Neural crest cell (in vitro differentiated cells): ENCODE results near the gene PHIP. TPM values are rescaled to one million over a fixed set of nuclear protein-coding genes. Genes with fewer than 3 reads are reported as not detected.

Experiments used
- DNase-seq: peaks from one replicate; pipeline ENCODE4 v3.0.0; 2021; ENCODE audit warnings: low read depth, mixed read lengths, low spot score
- H3K27ac Mint-ChIP-seq: one replicate; pipeline ENCODE4 v1.8.0; 2021; ENCODE audit warnings: mild to moderate bottlenecking, mixed read lengths; ENCODE audit not compliant: unreplicated experiment
- H3K27me3 Mint-ChIP-seq: 2 replicates; pipeline ENCODE4 v1.8.0; 2021; ENCODE audit warnings: low read depth, mild to moderate bottlenecking, mixed read lengths
- H3K36me3 Mint-ChIP-seq: 2 replicates; pipeline ENCODE4 v1.8.0; 2021; ENCODE audit warnings: low read depth, mild to moderate bottlenecking, mixed read lengths
- H3K4me1 Mint-ChIP-seq: 2 replicates; pipeline ENCODE4 v1.8.0; 2021; ENCODE audit warnings: mixed read lengths
- H3K4me3 Mint-ChIP-seq: one replicate; pipeline ENCODE4 v1.8.0; 2021; ENCODE audit warnings: mild to moderate bottlenecking, mixed read lengths
- H3K9me3 Mint-ChIP-seq: 2 replicates; pipeline ENCODE4 v1.8.0; 2021; ENCODE audit warnings: mixed read lengths
- total RNA-seq: library from RNA; stranded (reverse); gene quantifications from 2 replicates; pipeline ENCODE4 v1.2.1, GENCODE V29; 2021
- TF ChIP-seq, protein P1 (sequence below): fragments of 200-600 bp; sonication (generic); conservative IDR thresholded peaks from 2 replicates; pipeline ENCODE4 v1.5.0; 2021; ENCODE audit warnings: antibody characterized with exemption, mild to moderate bottlenecking

PHIP gene
- total RNA-seq, 1 donor from 2014 or later: 50.0 TPM

DNA sequence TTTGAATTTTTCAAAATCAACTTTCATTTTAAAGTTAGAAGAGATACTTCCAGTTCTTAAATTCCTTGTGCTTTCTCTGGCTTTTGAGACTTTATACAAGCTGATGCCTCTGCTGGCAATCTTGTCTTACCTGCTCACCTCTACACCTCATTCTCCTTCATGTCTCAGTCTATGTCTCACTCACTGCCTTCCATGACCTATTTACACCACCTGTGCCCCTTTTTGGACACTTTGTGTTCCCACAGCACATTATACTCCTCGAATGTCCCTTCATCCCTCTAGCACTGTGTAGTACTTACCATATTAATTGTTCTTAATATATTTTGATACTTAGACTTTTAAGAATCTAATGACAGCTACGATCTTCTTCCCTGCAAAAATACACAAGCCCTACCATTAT, 15.3 kb downstream of the PHIP start:
- Mint-ChIP-seq H3K9me3 (no peaks in the 10 kb centered on the region), H3K27me3 (no peaks in the 10 kb centered on the region)

DNA sequence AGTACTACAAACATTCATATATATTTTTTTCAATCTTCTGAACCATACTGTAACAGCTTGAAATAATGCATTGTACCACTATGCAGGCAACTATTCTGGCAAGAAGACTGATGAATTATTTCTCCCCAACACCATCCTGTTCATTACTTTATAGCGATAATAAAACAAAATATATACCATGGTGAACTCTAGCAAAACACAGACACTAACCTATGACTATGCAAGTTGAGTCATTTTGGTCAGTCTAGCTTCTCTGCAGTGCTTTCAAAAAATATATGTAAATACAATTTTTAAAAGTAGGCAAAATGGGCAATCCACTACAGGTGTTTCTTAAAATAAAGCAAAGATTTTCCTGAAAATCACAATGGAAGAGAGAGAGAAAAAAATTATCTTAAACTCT, 20.3 kb downstream of the PHIP start:
- TF ChIP-seq, protein P1, sequence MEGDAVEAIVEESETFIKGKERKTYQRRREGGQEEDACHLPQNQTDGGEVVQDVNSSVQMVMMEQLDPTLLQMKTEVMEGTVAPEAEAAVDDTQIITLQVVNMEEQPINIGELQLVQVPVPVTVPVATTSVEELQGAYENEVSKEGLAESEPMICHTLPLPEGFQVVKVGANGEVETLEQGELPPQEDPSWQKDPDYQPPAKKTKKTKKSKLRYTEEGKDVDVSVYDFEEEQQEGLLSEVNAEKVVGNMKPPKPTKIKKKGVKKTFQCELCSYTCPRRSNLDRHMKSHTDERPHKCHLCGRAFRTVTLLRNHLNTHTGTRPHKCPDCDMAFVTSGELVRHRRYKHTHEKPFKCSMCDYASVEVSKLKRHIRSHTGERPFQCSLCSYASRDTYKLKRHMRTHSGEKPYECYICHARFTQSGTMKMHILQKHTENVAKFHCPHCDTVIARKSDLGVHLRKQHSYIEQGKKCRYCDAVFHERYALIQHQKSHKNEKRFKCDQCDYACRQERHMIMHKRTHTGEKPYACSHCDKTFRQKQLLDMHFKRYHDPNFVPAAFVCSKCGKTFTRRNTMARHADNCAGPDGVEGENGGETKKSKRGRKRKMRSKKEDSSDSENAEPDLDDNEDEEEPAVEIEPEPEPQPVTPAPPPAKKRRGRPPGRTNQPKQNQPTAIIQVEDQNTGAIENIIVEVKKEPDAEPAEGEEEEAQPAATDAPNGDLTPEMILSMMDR: no peak
- Mint-ChIP-seq H3K36me3 (peaks cover 23% of the 10 kb centered on the region), H3K27me3 (no peaks in the 10 kb centered on the region), H3K4me3 (no peak overlapping the region), H3K27ac (no peak overlapping the region), H3K4me1 (no peaks in the 10 kb centered on the region), H3K9me3 (peaks cover under 1% of the 10 kb centered on the region)
- no peak for DNase-seq

More for the DNA sequence above, 15.3 kb downstream of the PHIP start:
- TF ChIP-seq, protein P1: no peak
- Mint-ChIP-seq H3K36me3 (peaks cover 6% of the 10 kb centered on the region), H3K4me3 (no peak overlapping the region), H3K27ac (no peak overlapping the region), H3K4me1 (peaks cover 8% of the 10 kb centered on the region)
- no peak for DNase-seq

DNA sequence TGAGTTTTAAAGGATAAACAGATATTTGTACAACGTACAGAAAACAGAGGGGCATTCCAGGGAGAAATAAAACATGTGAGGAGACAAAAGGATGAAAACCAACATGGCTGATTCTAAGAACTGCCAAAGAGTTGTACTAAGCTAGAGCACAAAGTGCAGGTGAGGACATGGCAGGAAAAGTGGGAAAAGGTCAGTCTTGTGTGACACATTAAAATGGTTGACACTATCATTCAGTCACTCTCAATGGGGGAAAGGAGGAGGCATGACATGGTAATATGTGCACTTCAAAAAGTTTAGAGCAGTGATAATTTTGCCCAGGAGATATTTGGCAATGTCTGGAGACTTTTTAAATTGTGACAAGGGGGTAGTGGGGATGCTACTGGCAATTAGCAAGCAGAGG, 21.8 kb downstream of the PHIP start:
- Mint-ChIP-seq H3K4me3 (no peak overlapping the region), H3K36me3 (peaks cover 33% of the 10 kb centered on the region), H3K27ac (peak overlapping the region; percentile 3), H3K4me1 (no peaks in the 10 kb centered on the region), H3K27me3 (no peaks in the 10 kb centered on the region), H3K9me3 (peaks cover 3% of the 10 kb centered on the region)
- TF ChIP-seq, protein P1: no peak
- DNase-seq: no peak

DNA sequence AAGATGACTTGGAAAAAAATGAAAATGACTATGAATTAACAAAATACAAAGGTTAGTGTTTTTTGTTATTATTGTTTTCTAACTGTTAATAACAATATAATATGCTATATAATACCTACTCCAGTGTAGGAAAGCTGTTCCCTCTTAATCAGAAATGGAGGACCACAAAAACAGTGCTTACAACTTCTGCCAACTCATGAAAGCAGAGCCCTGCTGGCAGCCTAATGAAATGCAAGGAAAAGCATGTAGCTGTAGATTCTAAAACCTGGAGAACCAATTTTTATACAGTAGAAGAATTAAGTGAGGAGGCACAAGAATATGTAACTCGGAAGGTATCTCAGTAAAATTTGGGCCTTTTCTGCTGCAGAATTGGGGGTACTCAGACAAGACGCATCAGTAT, 29.4 kb downstream of the PHIP start:
- Mint-ChIP-seq H3K9me3 (peaks cover 3% of the 10 kb centered on the region), H3K4me1 (peaks cover 3% of the 10 kb centered on the region), H3K27ac (no peak overlapping the region), H3K36me3 (peaks cover 25% of the 10 kb centered on the region), H3K27me3 (no peaks in the 10 kb centered on the region), H3K4me3 (no peak overlapping the region)
- TF ChIP-seq, protein P1: peak; percentile 66
- peak; percentile 8 for DNase-seq

DNA sequence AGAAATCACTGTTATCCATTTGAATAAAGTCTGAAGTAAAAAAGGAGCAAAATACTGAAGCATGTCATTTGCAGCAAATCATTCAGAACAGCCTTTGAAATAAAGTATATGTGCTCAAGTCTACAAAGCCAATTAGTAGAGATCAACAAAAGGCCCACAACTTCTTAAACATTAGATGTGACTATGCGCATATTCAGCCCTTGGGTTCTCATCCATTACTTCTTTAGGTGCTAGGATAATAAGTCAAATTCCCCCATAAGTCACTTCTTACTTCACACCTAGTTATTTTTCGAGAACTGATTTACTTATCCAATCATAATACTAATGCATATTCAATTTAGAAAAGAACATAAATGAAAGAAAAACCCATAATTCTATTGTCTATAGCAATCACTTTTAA, 31.0 kb downstream of the PHIP start:
- Mint-ChIP-seq H3K27ac (no peak overlapping the region), H3K27me3 (no peaks in the 10 kb centered on the region), H3K9me3 (no peaks in the 10 kb centered on the region)

More for the DNA sequence above, 31.0 kb downstream of the PHIP start:
- Mint-ChIP-seq H3K4me3 (no peak overlapping the region), H3K36me3 (peaks cover 13% of the 10 kb centered on the region), H3K4me1 (peaks cover 3% of the 10 kb centered on the region)
- no peak for DNase-seq
- TF ChIP-seq, protein P1: no peak
